NOMO-1 treated with DMSO at 0.1 percent for 48 hours (cell line): ENCODE data around the gene PPP3CA.
"Not testable (repeated sequence)": the region's sequence is repeated elsewhere in the genome, so short reads cannot be mapped to it uniquely, and the experiment has no call there.

Experiments used
- DNase-seq: peaks from one replicate; lab custom pipeline; 2025; ENCODE audit not compliant: unreplicated experiment; lab: John Stamatoyannopoulos, UW

PPP3CA gene

DNA sequence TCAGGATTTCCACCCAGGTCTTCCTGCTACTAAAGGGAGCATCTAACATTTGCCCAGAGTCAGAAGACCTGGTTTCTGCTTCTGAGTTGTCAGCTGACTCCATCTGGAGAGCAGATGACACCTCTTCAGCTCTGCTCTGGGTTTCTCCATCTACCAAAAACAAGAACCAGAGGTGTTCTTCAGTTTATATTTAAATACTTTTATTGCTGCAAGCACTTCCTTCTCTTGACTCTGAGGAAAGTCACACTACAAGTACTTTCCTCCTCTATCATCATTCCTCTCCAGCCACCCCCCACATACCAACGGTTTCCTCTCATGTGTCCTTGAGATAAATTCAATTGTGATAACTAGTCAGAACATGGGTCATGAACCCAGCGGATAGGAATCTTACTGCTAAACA lies 88.4 kb downstream of the PPP3CA start:
- DNase-seq: peak; percentile 43

- DNase-seq: no peak
These were observed 91.1 kb downstream of the PPP3CA start for GRCh38 chr4:101256222-101256621.

DNA sequence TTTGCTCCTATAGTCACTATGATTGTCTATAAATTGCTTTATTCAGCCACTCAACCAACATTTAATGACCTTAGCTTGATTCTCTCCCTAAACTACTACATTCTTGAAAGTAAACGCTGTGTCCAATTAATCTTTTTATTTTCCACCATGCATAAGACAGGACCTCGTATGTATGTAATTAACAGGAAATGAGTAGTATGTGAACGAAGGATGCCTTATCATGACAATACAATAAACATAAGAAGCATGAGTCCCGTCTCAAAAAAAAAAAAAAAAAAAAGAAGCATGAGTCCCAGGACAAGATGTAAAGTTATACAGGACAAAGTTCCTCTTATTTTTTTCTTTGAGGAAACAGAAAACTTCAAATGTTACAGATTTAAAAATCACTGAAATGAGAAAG lies 92.5 kb downstream of the PPP3CA start:
- DNase-seq: no peak

- no peak for DNase-seq
These were observed 94.2 kb downstream of the PPP3CA start for GRCh38 chr4:101253121-101253520.

GRCh38 chr4:101252721-101253120 lies 94.6 kb downstream of the PPP3CA start:
- no peak for DNase-seq

GRCh38 chr4:101251261-101251660 lies 96.1 kb downstream of the PPP3CA start:
- no peak for DNase-seq

DNA sequence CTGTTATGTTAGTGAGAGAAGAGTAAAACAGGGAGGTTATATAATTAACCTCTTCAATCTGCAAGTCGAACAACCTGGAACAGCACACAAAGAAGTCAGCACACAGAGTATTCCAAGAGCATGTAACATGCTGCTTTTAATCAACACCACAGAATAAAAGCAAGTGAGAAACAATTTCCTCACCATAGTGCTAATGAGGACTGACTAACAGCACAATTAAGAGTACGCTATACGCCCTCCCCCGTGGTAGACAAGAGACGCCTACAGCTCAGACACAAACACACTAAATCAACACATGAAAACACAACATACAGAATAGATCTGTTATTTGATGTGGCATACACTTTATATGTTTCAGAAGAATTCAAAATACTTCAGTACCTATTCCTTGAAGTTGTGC lies 103.0 kb downstream of the PPP3CA start:
- DNase-seq: no peak

DNA sequence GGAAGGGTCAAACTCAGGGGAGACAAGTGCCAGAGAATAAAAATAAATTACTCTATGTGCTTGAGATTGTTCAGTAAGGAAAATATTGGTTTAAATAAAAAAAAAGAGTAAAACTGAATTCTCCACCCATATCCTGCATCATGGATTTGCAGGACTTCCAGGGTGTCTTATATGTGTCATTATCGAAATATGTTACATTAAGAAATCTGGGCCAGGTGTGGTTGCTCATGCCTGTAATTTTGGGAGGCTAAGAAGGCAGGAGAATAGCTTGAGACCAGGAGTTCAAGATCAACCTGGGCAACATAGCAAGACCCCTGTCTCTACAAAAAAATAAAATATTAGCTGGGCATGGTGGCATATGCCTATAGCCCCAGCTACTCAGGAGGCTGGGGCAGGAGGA lies 104.9 kb downstream of the PPP3CA start:
- DNase-seq: no peak

- no peak for DNase-seq
These were observed 107.2 kb downstream of the PPP3CA start for GRCh38 chr4:101240099-101240498.

GRCh38 chr4:101239665-101240064 lies 107.7 kb downstream of the PPP3CA start:
- DNase-seq: no peak

GRCh38 chr4:101238706-101239105 lies 108.6 kb downstream of the PPP3CA start:
- DNase-seq: peak; percentile 45

- DNase-seq: no peak
These were observed 109.6 kb downstream of the PPP3CA start for GRCh38 chr4:101237773-101238172.

DNA sequence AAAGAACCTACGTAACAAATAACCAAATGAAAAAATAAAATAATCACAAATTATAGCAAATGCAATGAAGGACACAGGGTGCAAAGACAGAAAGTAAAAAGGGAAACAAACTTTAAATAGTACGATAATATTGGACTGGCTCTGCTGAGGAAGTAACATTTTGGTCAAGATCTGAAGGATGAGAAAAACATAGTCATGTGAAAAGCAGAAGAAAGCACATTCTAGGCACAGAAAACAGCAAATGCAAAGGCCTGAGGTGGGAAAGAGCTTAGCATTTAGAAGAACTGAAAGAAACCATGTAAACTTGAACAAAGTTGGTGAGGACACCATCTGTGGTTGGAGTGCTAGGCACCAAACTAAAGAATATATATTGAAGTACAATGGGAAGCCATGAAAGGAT lies 111.2 kb downstream of the PPP3CA start:
- peak; percentile 62 for DNase-seq

DNA sequence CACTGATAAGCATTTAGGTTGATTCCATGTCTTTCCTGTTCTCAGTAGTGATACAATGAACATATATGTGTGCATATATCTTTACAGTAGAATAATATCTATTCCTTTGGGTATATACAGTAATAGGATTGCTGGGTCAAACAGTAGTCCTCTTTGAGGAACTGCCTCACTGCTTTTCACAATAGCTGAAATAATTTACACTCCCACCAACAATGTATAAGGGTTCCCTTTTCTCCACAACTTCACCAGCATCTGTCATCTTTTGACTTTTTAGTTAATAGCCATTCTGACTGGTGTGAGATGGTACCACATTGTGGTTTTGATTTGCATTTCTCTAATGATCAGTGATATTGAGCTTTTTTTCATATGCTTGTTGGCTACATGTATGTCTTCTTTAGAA lies 113.2 kb downstream of the PPP3CA start:
- DNase-seq: not testable (repeated sequence)

DNA sequence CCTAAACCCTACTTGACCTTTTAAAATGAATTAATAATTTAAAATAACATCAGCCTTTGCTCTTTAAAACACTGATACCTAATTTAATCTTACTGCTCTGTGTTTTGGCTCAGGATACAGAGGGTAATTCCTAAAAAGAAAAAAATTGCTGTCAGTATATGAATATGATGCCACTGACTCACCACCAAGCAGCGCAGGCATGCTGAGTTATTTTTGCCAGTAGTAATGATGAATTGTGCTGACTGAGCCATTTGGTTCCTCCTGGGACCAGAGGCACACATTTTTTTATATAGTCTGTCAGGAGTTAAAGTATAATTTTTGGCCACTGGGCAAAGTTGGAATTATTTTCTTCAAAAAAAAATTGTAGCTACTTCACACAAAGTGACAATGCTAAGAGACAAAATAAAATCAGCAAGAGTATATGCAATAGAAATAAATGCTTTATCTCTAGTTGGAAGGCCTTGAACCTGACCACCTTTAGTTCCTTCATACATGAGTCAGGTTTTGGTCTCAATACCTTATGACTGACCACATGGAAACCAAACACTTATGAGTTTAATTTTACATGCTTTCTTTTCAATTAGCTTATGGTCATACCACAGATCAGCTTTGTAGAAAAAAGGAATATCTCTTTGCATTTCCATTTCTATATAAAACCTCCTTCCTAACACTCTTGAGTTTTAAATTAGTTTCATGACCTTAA lies 115.1 kb downstream of the PPP3CA start:
- no peak for DNase-seq

GRCh38 chr4:101230801-101231426 lies 116.4 kb downstream of the PPP3CA start:
- DNase-seq: no peak

DNA sequence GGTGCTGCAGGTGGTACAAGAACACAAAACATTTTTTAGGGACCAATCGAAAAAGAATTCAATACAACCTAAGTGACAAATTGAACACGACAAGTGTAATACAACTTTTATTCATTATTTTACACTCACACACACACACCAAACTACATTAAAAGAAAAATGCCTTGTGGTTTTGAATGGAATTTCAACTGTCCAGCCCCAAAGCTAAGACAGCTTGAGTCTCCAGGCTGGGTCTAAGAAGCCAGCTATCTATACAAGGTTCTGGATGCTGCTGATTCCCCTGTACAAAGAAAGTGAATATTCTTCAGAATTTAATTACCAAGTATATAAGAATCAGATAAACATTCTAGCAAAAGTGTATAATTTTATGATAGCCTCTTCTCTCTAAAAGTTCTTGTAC lies 118.2 kb downstream of the PPP3CA start:
- DNase-seq: no peak

DNA sequence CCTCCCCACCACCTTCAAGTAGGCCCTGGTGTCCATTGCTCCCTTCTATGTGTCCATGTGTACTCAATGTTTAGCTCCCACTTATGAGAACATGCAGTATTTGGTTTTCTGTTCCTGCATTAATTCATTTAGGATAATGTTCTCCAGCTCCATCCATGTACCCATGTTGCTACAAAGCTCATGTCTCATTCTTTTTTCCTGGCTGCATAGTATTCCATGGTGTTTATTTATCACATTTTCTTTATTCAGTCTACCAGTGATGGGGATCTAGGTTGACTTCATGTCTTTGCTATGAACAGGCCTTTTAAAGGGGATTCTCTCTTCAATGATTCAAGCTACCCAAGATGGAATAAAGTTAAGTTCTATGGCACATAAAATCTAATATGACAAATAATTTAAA lies 119.6 kb downstream of the PPP3CA start:
- no peak for DNase-seq

GRCh38 chr4:101224358-101225218 lies 122.7 kb downstream of the PPP3CA start:
- DNase-seq: no peak

DNA sequence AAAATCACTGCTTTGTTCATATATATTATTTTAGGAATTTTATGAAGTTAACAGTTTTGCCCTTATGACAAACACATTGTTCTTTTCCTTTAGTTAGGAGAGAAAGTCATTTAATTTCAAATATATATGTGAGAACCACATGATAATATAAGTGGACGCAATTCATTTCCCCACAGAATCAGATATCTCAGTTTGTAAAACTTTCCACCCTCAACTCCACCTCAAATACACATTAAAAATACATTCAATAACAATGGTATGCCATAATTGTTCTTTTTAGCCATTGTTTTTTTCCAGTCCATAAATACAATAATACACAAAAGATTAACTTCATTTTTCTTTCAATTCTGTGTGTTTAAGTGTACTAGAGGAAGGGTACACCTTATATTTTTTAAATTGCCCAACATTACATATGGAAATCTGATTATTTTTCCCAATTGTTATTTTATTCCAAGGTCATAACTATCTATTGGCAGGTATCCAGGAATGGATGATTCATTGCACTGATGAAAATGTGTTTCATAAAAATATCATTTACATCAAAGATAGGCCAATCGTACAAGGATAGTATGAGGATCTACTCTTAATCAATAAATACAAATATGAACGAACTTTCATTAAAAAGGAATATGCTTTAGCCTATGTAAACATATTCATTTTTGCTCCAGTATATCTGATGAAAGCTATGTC lies 125.0 kb downstream of the PPP3CA start:
- no peak for DNase-seq

DNA sequence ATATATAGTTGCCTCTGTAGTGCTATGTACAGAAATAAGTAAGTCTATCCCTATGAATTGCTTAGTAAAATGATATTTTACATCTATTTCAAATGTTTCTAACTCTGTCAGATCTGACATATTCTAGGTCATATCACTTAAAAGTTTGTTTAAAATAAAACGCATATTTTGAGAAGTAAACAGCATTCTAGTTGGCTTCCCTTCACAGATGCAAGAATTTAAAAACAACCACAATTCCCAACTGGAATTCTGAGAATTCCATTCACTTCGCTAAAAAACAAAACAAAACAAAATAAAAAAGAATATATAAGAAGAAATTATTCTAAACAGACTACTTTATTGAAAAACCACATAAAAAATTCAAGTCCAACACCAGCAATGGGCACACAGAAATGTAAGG lies 126.0 kb downstream of the PPP3CA start:
- no peak for DNase-seq
